HG03066 (cell line): Measurements from ENCODE around the gene TMCC3.
A peak's percentile ranks its signal among the peaks of the same experiment; 100 is the strongest.
"Not testable (repeated sequence)": the region's sequence is repeated elsewhere in the genome, so short reads cannot be mapped to it uniquely, and the experiment has no call there.

Experiments
- ATAC-seq: cut with Tn5 transposase; IDR thresholded peaks from one replicate; pipeline ENCODE4 v1.9.1; 2021; ENCODE audit warnings: low read depth; ENCODE audit not compliant: unreplicated experiment

The TMCC3 gene

GRCh38 chr12:94650143-94651056 is at the start of gene TMCC3:
Gene TMCC3, minus strand, starts transcription at chr12:94650557. Its CDS starts 127 bp downstream, at chr12:94650430.
- ATAC-seq = peak; percentile 69

GRCh38 chr12:94699801-94700200 is 49.4 kb upstream of the TMCC3 start:
- ATAC-seq = no peak

GRCh38 chr12:94698578-94698977 is 48.2 kb upstream of the TMCC3 start:
- no peak for ATAC-seq

- ATAC-seq = no peak
Measured at GRCh38 chr12:94697631-94698030, 47.3 kb upstream of the TMCC3 start.

GRCh38 chr12:94694732-94695131 is 44.4 kb upstream of the TMCC3 start:
- ATAC-seq = no peak

GRCh38 chr12:94692826-94693225 is 42.5 kb upstream of the TMCC3 start:
- ATAC-seq = not testable (repeated sequence)

- no peak for ATAC-seq
Measured at GRCh38 chr12:94690198-94690771, 39.9 kb upstream of the TMCC3 start.

- ATAC-seq = no peak
Measured at GRCh38 chr12:94689646-94690036, 39.3 kb upstream of the TMCC3 start.

GRCh38 chr12:94689002-94689645 is 38.8 kb upstream of the TMCC3 start:
- no peak for ATAC-seq

- ATAC-seq = no peak
Measured at GRCh38 chr12:94687891-94688290, 37.5 kb upstream of the TMCC3 start.

- ATAC-seq = no peak
Measured at GRCh38 chr12:94686834-94687628, 36.7 kb upstream of the TMCC3 start.

- no peak for ATAC-seq
Measured at GRCh38 chr12:94684416-94685142, 34.2 kb upstream of the TMCC3 start.

GRCh38 chr12:94679554-94680195 is 29.3 kb upstream of the TMCC3 start:
- ATAC-seq = no peak

- no peak for ATAC-seq
Measured at GRCh38 chr12:94678849-94679248, 28.5 kb upstream of the TMCC3 start.

GRCh38 chr12:94678379-94678778 is 28.0 kb upstream of the TMCC3 start:
- no peak for ATAC-seq

- ATAC-seq = no peak
Measured at GRCh38 chr12:94677778-94678177, 27.4 kb upstream of the TMCC3 start.

- ATAC-seq = no peak
Measured at GRCh38 chr12:94676922-94677321, 26.6 kb upstream of the TMCC3 start.

- peak; percentile 75 for ATAC-seq
Measured at GRCh38 chr12:94676031-94676641, 25.8 kb upstream of the TMCC3 start.

GRCh38 chr12:94674835-94675234 is 24.5 kb upstream of the TMCC3 start:
- ATAC-seq = no peak
